GM18873 (cell line): ENCODE data around the gene EXOC7.
"Not testable (repeated sequence)": the region's sequence is repeated elsewhere in the genome, so short reads cannot be mapped to it uniquely, and the experiment has no call there.

Experiments used
- ATAC-seq: cut with Tn5 transposase; IDR thresholded peaks from one replicate; pipeline ENCODE4 v1.9.1; 2021; ENCODE audit warnings: mild to moderate bottlenecking, moderate library complexity, moderate number of reproducible peaks; ENCODE audit not compliant: unreplicated experiment, low FRiP score

EXOC7 gene

DNA sequence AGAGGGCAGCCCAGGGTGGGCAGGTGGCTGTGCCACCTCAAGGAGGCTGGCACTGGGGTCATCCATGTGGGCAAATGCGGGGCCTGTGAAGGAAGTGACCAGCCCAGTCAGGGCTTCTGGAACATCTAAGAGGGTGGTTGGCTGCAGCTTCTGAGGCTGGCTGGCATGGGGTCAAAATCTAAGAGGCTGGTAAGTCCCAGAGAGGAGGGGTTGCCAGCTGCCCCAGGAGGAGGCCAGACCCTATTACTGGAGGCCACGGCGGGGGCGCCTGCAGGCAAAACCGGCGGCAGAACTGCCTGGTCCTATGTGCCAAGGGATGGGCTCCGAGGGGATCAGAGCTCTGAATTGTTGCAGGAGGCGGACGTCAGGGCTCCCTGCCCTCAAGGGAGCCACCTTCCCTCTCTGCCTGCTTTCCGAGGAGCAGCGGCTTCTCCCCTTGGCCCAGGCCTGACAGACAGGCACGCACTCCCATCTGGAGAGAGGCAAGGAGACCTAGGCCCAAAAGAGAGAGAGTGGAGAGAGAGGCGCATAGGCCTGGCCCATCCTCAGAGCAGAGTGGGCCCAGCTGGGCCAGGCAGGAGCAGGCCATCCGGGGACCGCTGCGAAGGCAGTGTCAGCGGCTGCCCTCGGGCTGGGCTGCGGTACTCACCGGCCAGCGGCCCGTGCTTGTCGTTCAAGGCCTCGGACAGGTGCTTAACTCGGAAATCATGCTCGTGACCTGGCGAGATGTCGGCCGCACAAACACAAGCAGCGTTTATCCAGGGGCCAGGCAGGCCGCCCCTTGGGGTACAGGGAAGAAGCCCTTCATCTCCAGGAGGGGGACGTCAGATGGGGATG is 13.7 kb downstream of the EXOC7 start:
- ATAC-seq = no peak

- no peak for ATAC-seq
Observed at GRCh38 chr17:76088868-76089576, 14.6 kb downstream of the EXOC7 start.

GRCh38 chr17:76088041-76088867 is 15.3 kb downstream of the EXOC7 start:
- ATAC-seq = no peak

- no peak for ATAC-seq
Observed at GRCh38 chr17:76087531-76087930, 16.1 kb downstream of the EXOC7 start.

DNA sequence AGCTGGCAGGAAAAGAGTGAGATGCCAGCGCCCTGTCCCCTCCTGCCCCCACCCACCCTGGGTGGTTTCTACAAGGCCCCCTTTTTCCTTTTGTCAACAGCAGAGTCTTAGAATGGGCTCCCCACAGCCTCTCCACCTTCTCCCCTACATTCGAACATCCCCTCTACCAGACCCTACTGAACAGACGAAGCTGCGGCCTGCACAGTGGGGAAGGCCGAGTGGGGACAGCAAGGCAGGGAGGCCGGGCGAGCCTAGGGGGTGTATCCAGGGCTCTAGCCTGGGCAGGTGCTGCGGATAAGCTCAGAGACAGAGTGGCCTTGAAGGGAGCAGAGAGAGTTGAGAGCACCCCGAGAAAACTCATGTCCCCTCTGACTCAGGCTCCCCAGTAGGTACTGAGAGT is 17.2 kb downstream of the EXOC7 start:
- ATAC-seq = no peak

- ATAC-seq = no peak
Observed at GRCh38 chr17:76085731-76086366, 17.7 kb downstream of the EXOC7 start.

DNA sequence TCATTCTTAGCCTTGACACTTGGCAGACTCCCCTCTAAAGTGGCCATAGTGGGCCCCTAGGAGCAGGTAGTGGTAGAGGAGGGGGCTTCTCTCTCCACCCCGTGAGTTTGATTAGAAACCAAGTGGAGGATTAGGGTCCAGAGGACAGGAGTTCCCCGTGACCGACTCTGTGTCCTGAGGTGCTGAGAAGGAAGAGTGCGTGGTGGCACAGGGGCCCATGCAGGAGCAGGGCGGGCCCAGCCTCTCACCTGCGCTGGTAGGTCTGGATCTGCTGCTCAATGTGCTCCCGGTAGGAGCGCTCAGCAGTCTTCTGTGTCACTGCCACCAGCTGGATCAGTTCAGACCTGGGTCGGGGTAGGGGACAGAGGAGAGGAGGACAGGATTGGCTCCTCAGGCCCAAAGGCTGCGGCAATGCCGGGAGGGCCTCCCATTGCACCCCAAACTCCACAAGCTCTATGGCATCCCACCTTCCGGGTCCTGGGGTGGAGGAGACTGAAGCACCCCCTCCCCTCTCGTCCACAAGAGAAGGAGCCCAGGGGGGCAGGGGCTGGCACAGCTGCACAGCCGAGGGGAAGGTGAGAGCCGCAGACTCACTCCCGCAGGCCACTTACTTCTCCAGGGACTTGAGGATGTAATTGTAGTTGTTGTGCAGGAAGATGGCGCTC is 18.4 kb downstream of the EXOC7 start:
- no peak for ATAC-seq

- no peak for ATAC-seq
Observed at GRCh38 chr17:76083536-76084182, 19.9 kb downstream of the EXOC7 start.

- ATAC-seq = no peak
Observed at GRCh38 chr17:76082326-76083251, 21.0 kb downstream of the EXOC7 start.

- no peak for ATAC-seq
Observed at GRCh38 chr17:76081295-76082210, 22.0 kb downstream of the EXOC7 start.

DNA sequence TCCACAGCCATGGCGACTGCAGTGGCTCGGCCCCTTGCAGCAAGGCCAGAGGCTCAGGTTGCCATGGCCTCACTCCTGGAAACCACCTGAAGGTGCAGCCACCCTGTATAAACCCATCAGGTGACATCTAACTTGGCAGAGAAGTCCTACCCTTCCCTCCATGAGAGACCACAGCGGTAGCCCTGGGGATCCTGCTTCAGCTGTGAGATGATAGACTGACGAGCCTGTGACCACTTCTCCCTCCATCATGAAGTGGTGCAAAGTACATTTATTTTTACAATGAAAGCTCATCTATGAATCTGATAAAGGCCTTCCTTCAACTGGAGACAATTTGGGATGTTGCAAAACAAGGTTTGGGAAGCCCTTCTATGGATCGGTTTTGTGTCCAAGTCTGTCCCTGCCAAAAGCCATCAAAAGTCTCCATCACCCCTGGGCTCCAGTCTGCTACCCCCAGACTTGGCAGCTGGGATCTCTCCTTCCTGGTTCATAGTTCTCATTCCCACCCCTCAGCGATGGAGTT is 22.8 kb downstream of the EXOC7 start:
- ATAC-seq = no peak

DNA sequence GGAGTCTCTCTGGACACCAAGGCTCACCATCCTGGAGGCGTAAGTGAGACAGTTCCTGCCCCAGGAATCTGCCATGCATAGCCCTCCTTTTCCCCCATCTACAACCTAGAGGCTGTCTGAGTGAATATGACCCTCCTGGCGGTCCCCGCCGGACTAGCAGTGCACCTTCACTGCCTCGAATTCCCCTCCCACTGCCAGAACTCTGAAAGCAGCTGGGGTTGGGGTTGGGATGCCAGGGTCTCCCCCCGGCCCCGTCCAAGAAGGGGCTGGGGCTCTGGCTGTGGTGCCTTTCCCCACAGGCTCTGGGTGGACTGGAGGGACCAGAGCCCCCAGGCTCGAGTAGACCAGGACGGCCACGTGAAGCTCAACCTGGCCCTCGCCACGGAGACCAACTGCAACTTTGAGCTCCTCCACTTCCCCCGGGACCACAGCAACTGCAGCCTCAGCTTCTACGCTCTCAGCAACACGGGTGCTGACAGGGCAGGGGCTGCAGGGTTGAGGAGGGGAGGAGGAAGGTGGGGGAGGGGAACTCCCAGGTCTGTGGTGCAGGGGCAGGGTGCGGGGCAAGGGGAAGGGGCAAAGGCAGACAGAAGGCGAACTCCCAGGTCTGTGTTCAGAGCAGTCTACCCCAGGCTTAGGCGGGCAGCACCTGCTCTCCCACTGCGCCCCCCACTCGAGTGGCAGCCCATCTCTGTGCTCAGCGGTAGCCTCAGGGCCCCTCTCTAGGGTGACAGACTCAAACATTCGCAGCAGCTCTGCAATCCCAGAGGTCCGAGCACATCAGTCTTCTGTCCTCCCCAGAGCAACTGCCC is 23.4 kb downstream of the EXOC7 start:
- ATAC-seq = no peak

DNA sequence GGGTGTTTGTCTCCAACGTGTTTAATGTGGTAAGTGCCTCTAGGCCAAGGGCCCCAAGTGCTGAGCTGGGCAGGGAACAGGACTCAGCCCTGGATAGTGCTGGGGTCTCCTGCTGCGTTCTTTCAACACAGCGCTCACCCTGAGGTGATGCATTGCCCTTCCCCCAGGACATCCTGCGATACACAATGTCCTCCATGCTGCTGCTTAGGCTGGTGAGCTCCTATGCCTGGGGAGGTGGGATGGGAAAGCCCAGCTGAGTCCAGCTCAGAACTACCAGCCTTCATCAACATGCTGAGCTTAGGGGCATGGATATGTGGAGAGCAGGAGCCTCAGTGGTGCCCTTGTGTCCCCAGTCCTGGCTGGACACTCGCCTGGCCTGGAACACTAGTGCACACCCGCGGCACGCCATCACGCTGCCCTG is 24.0 kb downstream of the EXOC7 start:
- no peak for ATAC-seq

DNA sequence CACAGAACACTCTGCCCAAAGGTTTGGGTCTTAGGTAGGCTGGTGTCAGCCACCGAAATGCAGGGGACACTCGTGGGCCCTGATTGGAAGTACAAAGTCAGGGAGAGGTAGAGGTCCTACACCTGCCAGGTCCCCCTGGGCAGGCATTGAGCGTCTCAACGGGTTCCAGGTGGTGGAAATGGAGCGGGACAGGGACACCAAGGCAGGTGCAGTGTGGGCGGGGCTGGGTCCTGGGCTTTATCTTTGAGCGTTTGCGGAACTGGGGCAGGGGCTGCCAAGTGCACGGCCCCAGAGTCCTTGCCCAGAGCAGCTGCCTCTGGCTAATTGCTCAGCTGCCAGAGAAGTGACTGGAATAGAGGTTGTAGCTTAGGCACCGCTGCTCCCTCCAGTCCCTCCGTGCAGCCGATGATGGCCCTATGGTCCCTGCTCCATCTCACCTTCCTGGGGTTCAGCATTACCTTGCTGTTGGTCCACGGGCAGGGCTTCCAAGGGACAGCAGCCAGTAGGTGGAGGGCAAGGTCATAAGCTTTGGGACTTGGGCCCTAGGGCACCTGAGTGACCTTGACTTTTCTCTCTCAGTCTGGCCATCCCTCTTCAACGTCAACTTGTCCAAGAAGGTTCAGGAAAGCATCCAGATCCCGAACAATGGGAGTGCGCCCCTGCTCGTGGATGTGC is 24.6 kb downstream of the EXOC7 start, which contains the start of gene ZACN:
ZACN (plus strand) TSS at position 323 of the 675 bp plus-strand sequence; CDS start at position 406, 83 bp downstream.
- no peak for ATAC-seq

DNA sequence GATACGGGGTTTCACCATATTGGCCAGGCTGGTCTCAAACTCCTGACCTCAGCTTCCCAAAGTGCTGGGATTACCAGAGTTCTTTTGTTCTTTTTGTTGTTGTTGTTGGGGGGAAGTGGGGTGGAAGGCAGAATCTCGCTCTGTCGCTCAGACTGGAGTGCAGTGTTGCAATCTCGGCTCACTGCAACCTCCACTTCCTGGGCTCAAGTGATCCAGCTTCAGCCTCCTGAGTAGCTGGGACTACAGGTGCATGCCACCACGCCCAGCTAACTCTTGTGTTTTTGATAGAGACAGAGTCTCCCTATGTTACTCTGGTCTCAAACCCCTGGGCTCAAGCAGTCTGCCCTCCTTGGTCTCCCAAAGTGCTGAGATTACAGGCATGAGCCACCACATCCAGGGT is 25.2 kb downstream of the EXOC7 start:
- ATAC-seq = not testable (repeated sequence)
